ENCODE measurements around the gene SDC3.

Gene SDC3

DNA sequence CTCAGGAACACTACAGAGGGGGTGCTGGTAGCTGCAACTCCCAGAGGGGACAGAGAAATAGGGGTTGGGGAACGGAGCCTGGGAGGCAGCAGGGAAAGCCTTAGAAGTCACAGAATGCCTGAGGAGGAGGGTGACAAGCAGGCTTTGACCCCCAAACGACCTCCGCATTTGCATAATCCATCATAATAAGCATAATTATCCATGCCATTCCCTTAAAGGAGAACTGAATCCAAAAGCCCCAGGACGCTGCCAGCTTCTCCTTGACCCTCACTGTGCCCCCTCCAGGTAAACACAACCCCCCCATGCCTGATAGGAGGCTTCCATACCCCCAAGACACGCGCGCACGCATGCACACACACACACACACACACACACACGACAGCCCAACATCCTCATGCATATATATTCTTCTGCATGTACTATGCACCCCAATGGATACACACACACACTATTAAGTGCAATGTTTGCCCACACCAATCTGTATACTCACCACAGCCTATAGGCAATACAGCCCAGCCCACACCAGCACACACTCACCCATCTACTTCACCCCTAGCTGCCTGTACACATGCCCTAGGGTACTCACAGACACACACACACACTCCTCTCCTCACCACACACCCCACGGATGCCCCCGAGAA, 27.8 kb downstream of the SDC3 start:
- in situ Hi-C loops (cut with MboI; ENCODE audit: low sequenced_read_pairs, unreplicated experiment): no loop called here
- no peak for DNase-seq (ENCODE audit: low spot score)
- TF ChIP-seq, protein P1, sequence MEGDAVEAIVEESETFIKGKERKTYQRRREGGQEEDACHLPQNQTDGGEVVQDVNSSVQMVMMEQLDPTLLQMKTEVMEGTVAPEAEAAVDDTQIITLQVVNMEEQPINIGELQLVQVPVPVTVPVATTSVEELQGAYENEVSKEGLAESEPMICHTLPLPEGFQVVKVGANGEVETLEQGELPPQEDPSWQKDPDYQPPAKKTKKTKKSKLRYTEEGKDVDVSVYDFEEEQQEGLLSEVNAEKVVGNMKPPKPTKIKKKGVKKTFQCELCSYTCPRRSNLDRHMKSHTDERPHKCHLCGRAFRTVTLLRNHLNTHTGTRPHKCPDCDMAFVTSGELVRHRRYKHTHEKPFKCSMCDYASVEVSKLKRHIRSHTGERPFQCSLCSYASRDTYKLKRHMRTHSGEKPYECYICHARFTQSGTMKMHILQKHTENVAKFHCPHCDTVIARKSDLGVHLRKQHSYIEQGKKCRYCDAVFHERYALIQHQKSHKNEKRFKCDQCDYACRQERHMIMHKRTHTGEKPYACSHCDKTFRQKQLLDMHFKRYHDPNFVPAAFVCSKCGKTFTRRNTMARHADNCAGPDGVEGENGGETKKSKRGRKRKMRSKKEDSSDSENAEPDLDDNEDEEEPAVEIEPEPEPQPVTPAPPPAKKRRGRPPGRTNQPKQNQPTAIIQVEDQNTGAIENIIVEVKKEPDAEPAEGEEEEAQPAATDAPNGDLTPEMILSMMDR (IDR thresholded peaks at IDR 0.05; ENCODE audit: borderline replicate concordance, control extremely low read depth, extremely low read depth, insufficient read depth, missing control alignments): no peak

- in situ Hi-C loops (cut with MboI; ENCODE audit: low sequenced_read_pairs, unreplicated experiment): no loop called here
- TF ChIP-seq, protein P1 (IDR thresholded peaks at IDR 0.05; ENCODE audit: borderline replicate concordance, control extremely low read depth, extremely low read depth, insufficient read depth, missing control alignments): no peak
- no peak for DNase-seq (ENCODE audit: low spot score)
These were observed 28.4 kb downstream of the SDC3 start for GRCh38 chr1:30879940-30880677.

DNA sequence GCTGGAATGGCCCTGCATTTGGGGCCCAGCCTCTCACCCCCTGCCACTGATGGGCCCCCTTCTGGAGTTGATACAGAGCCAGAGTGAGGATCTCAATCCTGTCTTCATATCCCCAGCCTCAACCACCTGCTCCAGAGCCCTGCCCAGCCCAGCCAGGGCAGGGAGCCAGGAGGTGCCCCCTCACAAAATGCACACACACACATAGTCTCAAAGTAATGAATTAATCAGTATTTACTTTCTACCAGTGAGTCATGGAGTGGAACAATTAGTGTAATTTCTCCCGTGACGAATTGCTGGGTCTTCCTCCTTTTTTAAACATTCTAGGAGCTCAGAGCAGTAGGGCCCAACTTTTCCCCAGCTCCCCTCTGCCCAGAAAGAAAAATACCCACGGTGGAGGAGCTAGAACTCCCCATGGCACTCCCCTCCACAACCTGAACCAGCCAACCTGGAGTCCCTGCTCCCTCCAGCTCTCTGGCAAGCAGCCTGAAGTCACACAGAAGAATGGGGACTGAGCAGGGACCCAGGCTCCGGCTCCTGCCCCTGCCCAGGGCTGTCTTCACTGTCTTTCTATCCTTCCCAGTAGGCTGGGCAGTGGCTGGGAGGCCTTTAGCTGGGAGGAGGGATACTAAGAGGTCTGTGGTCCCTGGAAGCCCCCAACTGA, 29.3 kb downstream of the SDC3 start:
- TF ChIP-seq, protein P1 (IDR thresholded peaks at IDR 0.05; ENCODE audit: borderline replicate concordance, control extremely low read depth, extremely low read depth, insufficient read depth, missing control alignments): no peak
- in situ Hi-C loops (cut with MboI; ENCODE audit: low sequenced_read_pairs, unreplicated experiment): no loop called here
- DNase-seq (ENCODE audit: low spot score): no peak

DNA sequence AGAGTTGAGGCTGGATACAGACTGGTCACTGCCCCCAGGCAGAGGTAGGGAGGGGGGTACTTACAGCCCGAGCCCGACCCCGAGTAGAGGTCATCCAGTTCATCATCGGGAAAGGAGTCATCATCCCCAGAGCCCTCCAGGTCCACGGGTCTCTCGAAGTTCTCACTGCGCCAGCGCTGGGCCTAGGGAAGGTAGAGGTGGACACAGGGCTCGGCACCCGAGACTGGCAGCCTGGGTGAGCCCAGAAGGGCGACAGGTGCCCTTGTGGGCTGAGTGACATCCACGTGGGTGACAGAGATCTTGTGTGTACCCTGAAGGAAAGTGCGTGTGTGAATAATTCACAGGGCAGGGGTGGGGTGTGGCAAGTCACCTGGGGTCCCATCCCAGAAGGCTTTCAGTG, 30.0 kb downstream of the SDC3 start:
- in situ Hi-C loops (cut with MboI; ENCODE audit: low sequenced_read_pairs, unreplicated experiment): no loop called here
- no peak for DNase-seq (ENCODE audit: low spot score)
- TF ChIP-seq, protein P1 (IDR thresholded peaks at IDR 0.05; ENCODE audit: borderline replicate concordance, control extremely low read depth, extremely low read depth, insufficient read depth, missing control alignments): no peak

- in situ Hi-C loops (cut with MboI; ENCODE audit: low sequenced_read_pairs, unreplicated experiment): no loop called here
- TF ChIP-seq, protein P1 (IDR thresholded peaks at IDR 0.05; ENCODE audit: borderline replicate concordance, control extremely low read depth, extremely low read depth, insufficient read depth, missing control alignments): no peak
- no peak for DNase-seq (ENCODE audit: low spot score)
These were observed 30.5 kb downstream of the SDC3 start for GRCh38 chr1:30878016-30878415.

DNA sequence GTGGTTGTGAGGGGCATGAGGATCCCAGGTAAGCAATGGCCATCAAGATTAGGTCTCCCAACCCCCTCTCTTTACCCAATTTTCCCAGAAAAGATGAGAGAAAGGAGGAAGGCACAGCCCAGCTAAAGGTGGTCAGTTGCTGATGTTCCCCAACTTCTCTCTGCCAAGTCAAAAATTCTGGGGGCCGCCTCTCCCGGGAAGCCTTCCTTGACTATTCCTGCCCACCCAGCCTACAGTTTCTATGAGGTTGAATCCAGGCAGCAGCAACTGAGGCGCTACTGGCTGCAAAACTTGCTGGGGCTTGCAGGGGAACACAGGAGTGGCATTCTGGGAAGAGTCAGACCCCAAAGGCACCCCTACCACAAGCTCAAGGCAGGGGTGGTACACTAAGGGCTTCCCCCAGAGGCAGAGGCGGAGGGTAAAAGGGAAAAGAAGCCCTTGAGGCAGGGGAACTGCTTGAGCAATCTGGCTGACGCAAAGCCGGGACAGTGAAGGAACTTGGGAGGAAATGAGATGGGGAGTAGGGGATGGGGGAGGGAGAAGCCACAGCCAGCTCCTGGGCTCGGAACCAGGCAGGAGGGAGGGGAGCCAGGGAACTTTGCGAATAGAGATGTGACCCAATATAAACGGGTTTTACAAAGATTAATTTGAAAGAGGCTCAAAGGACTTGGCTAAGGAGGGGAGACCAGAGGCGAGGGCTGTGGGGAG, 31.2 kb downstream of the SDC3 start:
- TF ChIP-seq, protein P1 (IDR thresholded peaks at IDR 0.05; ENCODE audit: borderline replicate concordance, control extremely low read depth, extremely low read depth, insufficient read depth, missing control alignments): no peak
- in situ Hi-C loops (cut with MboI; ENCODE audit: low sequenced_read_pairs, unreplicated experiment): no loop called here
- no peak for DNase-seq (ENCODE audit: low spot score)
